Breast epithelium (tissue), 4 donors: ENCODE measurements around the gene BRD8. TPM values are rescaled to one million over a fixed set of nuclear protein-coding genes. Genes with fewer than 3 reads are reported as not detected.

Experiments
- DNase-seq, 2 donors: peaks; one replicate each; pipeline ENCODE4 v3.0.0-alpha.2; 2019; ENCODE audit warnings: low spot score in 2 of 2
- H3K27ac ChIP-seq, 2 donors: fragments of 200-600 bp; sonication (generic) in 1 of 2; one replicate each; pipeline ENCODE4 v1.5.1; 2016 to 2019; ENCODE audit warnings: mild to moderate bottlenecking in 1 of 2
- H3K27me3 ChIP-seq, 2 donors: fragments of 200-600 bp; sonication (generic) in 1 of 2; one replicate each; pipeline versions ENCODE4 v1.5.1 to v1.6.0; 2017 to 2019; ENCODE audit warnings: control low read depth in 1 of 2, mild to moderate bottlenecking in 1 of 2
- H3K36me3 ChIP-seq: fragments of 200-600 bp; one replicate; pipeline ENCODE4 v1.5.1; 2019
- H3K4me1 ChIP-seq, 2 donors: fragments of 200-600 bp; sonication (generic); one replicate each; pipeline ENCODE4 v1.5.1; 2016 to 2019; ENCODE audit warnings: control low read depth in 1 of 2
- H3K4me3 ChIP-seq, 3 donors: fragments of 200-600 bp; sonication (generic); 1 replicate in 2 of 3; 2 replicates in 1 of 3; pipeline ENCODE4 v1.5.1; 2016 to 2019; ENCODE audit warnings: mild to moderate bottlenecking in 3 of 3, moderate library complexity in 2 of 3
- H3K9me3 ChIP-seq, 2 donors: fragments of 200-600 bp; sonication (generic) in 1 of 2; one replicate each; pipeline ENCODE4 v1.5.1; 2016 to 2019; ENCODE audit warnings: control low read depth in 1 of 2
- CTCF ChIP-seq, 3 donors: fragments of 450-650 bp; IDR thresholded peaks; one replicate each; pipeline ENCODE4 v1.5.1; 2016 to 2017; ENCODE audit warnings: antibody characterized with exemption in 3 of 3, mild to moderate bottlenecking in 3 of 3, moderate library complexity in 3 of 3
- POLR2A ChIP-seq: fragments of 450-650 bp; IDR thresholded peaks from one replicate; pipeline ENCODE4 v1.6.1; 2016; ENCODE audit warnings: antibody characterized with exemption, mild to moderate bottlenecking, moderate library complexity
- POLR2AphosphoS5 ChIP-seq, 3 donors: sonication (generic); formaldehyde crosslinking; IDR thresholded peaks; one replicate each; pipeline ENCODE4 v1.6.1; 2017; ENCODE audit warnings: antibody characterized with exemption in 3 of 3
- intact Hi-C: fragments of 100-400 bp; cut with DNase I; formaldehyde crosslinking; loops from one replicate; pipeline ENCODE4 v1.15.1; 2023; ENCODE audit warnings: low total_unique reads
- total RNA-seq, 3 donors: library from RNA; depleted of rRNA; stranded (reverse); fragments of >200 nt; gene quantifications; one replicate each; pipeline ENCODE4 v1.1.0, GENCODE V29; 2016

BRD8 gene
- total RNA-seq, 3 donors from 2014 or later = 28.6 to 90.4 (median 69.5) TPM

- no peak for DNase-seq
- H3K36me3 ChIP-seq = no peaks in the 10 kb centered on the region
- intact Hi-C loops = no loop called here
- H3K27me3 ChIP-seq = no peaks in the 10 kb centered on the region
- H3K4me3 ChIP-seq = no peak overlapping the region
- TF ChIP-seq POLR2AphosphoS5 (IDR thresholded peaks at IDR 0.05) = no peak
- TF ChIP-seq CTCF (IDR thresholded peaks at IDR 0.05) = no peak
- TF ChIP-seq POLR2A = no peak
- no peaks in the 10 kb centered on the region for H3K4me1 ChIP-seq
- H3K9me3 ChIP-seq = no peaks in the 10 kb centered on the region
- H3K27ac ChIP-seq = no peak overlapping the region
Measured at GRCh38 chr5:138111937-138112336, 66.5 kb downstream of the BRD8 start.

GRCh38 chr5:138111181-138111580 lies 67.2 kb downstream of the BRD8 start:
- H3K4me1 ChIP-seq = no peaks in the 10 kb centered on the region
- no peaks in the 10 kb centered on the region for H3K27me3 ChIP-seq
- no peaks in the 10 kb centered on the region for H3K36me3 ChIP-seq
- H3K27ac ChIP-seq = no peak overlapping the region
- TF ChIP-seq CTCF (IDR thresholded peaks at IDR 0.05) (no peak), POLR2AphosphoS5 (IDR thresholded peaks at IDR 0.05) (no peak), POLR2A (no peak)
- no peak for DNase-seq
- no peaks in the 10 kb centered on the region for H3K9me3 ChIP-seq
- intact Hi-C loops = no loop called here
- no peak overlapping the region for H3K4me3 ChIP-seq

- H3K4me3 ChIP-seq = no peak overlapping the region
- no peak overlapping the region for H3K27ac ChIP-seq
- intact Hi-C loops = no loop called here
Measured at GRCh38 chr5:138110266-138110963, 68.0 kb downstream of the BRD8 start.

GRCh38 chr5:138109463-138110265 lies 68.8 kb downstream of the BRD8 start:
- Histone ChIP-seq H3K4me1 (no peaks in the 10 kb centered on the region), H3K4me3 (no peak overlapping the region), H3K9me3 (no peaks in the 10 kb centered on the region), H3K27ac (no peak overlapping the region), H3K27me3 (no peaks in the 10 kb centered on the region), H3K36me3 (no peaks in the 10 kb centered on the region)
- intact Hi-C loops = no loop called here
- DNase-seq = no peak
- TF ChIP-seq CTCF (IDR thresholded peaks at IDR 0.05) (no peak), POLR2A (no peak), POLR2AphosphoS5 (IDR thresholded peaks at IDR 0.05) (no peak)

More at GRCh38 chr5:138110266-138110963, 68.0 kb downstream of the BRD8 start:
- no peaks in the 10 kb centered on the region for H3K27me3 ChIP-seq
- H3K9me3 ChIP-seq = no peaks in the 10 kb centered on the region
- no peaks in the 10 kb centered on the region for H3K36me3 ChIP-seq
- no peaks in the 10 kb centered on the region for H3K4me1 ChIP-seq
- no peak for TF ChIP-seq POLR2A
- DNase-seq = no peak

- no peaks in the 10 kb centered on the region for H3K9me3 ChIP-seq
- H3K27ac ChIP-seq = no peak overlapping the region
- no peaks in the 10 kb centered on the region for H3K36me3 ChIP-seq
- no peak overlapping the region for H3K4me3 ChIP-seq
- TF ChIP-seq POLR2AphosphoS5 (IDR thresholded peaks at IDR 0.05) (no peak), CTCF (IDR thresholded peaks at IDR 0.05) (no peak), POLR2A (no peak)
- intact Hi-C loops = no loop called here
- no peaks in the 10 kb centered on the region for H3K27me3 ChIP-seq
- DNase-seq = no peak
- H3K4me1 ChIP-seq = no peaks in the 10 kb centered on the region
Measured at GRCh38 chr5:138107213-138107612, 71.2 kb downstream of the BRD8 start.
